GM19468 (cell line): Measurements from ENCODE around the gene BTBD7.

Experiments
- ATAC-seq: cut with Tn5 transposase; IDR thresholded peaks from one replicate; pipeline ENCODE4 v1.9.1; 2021; ENCODE audit warnings: mild to moderate bottlenecking, moderate library complexity, moderate number of reproducible peaks; ENCODE audit not compliant: unreplicated experiment; ENCODE audit errors: extremely low read depth

BTBD7 gene

GRCh38 chr14:93305725-93306418, 27.0 kb downstream of the BTBD7 start:
- no peak for ATAC-seq

GRCh38 chr14:93304771-93305170, 28.1 kb downstream of the BTBD7 start:
- no peak for ATAC-seq

GRCh38 chr14:93303659-93304058, 29.2 kb downstream of the BTBD7 start:
- ATAC-seq, result no peak

DNA sequence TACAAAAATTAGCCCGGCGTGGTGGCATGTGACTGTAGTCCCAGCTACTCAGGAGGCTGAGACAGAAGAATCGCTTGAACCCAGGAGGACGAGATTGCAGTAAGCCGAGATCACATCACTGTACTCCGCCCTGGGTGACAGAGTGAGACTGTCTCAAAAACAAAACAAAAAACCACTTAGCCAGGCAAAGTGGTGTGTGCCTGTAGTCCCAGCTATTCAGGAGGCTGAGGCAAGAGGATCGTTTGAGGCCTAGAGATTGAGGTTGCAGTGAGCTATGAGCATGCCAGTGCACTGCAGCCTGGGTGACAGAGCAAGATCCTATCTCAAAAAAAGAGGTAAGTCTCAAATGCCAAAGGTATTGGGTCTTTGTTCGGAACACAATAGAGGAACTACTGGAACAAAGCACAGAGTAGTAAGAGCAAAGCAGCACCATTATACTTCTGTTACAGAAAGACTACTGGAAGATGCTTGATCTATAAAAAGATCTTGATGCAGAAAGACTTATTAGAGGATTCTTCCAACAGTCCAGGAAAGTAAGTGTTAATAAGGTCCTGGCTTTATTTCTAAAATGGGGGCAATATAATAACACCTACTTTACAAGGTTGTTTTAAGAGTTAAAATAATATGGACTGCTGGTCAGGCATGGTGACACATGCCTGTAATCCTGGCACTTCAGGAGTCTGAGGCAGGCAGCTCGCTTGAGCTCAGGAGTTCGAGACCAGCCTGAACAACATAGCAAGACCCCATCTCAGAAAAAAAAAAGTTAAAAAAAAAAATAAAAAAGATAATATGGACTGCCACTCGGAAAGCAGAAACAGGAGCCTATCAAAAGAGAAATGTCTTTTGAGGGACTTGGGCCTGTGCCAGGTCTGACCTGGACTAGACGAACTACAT, 29.9 kb downstream of the BTBD7 start:
- ATAC-seq, result no peak

GRCh38 chr14:93301821-93302447, 30.9 kb downstream of the BTBD7 start:
- ATAC-seq, result no peak

DNA sequence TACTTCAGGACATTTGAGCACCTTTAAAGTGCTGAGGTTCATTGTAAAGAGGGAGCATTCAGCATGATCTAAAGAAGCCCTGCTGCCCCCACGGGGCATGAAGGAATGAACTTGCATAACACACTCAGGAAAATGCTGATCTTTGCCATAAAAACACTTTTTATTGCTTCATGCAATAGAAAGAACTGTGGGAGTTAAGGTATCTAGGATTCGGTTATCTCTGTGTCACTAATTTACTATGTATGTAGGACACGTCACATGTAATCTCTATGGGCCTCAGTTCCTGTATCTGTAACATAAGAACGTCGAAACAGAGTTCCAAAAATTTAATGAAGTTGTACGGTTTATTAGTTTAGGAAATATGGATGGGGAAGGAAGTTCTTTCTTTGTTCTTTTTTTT, 33.0 kb downstream of the BTBD7 start:
- ATAC-seq, result no peak

GRCh38 chr14:93299416-93299815, 33.4 kb downstream of the BTBD7 start:
- ATAC-seq, result no peak

GRCh38 chr14:93295541-93296220, 37.2 kb downstream of the BTBD7 start:
- no peak for ATAC-seq

- ATAC-seq, result no peak
Observed at GRCh38 chr14:93286212-93286890, 46.5 kb downstream of the BTBD7 start.

GRCh38 chr14:93285044-93285443, 47.8 kb downstream of the BTBD7 start:
- ATAC-seq, result no peak

DNA sequence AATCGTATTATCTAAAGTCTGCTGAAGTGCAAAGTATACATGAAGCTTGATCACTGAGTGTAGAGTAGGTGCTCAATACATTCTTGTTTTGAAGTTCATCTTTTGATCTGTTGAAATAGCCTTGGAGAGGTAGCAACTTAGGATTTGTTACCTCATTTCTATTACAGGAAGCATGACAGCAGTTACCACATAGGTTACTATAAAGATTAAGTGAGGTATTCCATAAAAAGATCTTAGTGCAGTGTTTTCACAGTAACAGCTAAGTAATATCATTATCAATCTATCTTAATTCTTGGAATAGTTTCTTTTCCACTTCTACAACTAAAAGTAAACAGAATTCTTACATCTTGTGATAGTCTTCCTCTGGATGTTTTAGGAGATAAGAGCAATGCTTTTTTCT, 50.9 kb downstream of the BTBD7 start:
- no peak for ATAC-seq

DNA sequence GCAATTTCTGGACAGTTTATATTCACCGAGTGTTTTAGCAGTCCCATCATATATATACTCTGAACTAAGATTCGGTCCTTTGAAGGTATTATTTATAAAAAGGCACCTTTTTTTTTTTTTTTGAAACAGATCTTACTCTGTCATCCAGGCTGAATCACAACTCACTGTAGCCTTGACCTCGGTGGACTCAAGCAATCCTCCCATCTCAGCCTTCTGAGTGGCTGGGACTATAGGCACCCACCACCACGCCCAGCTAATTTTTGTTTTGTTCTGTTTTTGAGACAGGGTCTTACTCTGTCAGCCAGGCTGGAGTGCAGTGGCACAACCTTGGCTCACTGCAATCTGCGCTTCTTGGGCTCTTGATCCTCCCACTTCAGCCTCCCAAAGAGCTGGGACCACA, 52.1 kb downstream of the BTBD7 start:
- no peak for ATAC-seq

DNA sequence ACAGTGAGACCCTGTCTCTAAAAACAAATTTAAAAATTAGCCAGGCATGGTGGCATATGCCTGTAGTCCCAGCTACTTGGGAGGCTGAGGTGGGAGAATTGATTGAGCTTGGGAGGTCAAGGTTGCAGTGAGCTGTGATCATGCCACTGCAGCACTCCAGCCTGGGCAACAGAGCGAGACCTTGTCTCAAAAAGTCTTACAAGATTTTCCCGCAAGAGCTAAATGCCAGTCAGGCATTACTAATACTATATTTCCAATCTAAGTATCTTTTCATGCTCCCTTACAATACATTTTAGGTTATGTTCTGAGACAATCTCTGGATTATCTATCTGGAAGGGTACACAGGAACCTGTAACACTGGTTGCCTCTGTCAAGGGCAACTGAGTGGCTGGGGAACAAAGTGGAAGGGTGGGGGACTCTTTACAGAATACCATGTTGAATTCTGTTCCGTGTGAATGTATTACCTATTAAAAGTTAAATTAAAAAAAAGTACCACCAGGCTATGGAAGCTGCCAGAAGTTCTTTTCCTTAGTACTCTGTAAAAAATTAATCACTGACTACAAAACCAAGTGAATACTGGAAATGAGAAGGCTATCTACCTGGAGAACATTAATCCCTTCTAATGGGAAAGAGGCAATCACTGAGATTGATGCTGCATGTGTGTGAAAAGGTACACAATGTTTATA, 56.7 kb downstream of the BTBD7 start:
- ATAC-seq, result no peak

DNA sequence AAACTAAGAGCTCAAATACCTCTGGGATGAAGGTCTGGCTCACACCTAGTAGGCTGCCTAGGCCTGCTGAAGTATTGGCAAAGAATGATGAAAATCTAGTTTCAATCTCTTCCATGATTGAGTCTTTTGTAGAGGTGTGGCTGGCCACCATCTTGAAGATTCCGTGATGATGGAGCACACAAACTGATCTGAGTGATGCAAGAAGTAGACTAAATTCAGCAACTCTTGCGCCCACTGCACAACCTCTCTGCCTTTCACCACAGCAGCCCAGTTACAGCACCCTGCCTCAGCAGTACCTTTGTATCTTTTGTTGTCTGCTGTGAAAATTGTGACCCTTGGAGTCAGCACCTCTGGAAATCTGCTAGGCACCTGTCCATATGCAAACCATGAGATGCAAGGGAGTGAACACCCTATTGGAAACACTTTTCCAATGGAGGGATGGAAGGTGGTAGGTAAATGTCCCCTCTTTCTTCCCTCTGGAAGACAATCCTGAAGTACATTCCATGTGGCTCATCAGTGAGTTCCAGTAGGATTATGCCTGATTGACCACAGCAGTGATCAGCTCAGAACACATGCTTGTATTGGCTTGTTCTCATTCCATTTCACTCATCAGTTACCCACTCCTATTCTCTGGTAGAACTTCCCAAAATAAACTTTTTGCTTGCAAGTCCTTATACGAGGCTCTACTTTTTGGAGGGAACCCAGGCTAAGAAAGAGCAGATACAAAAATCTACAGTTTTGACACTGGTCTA, 58.6 kb downstream of the BTBD7 start:
- no peak for ATAC-seq

DNA sequence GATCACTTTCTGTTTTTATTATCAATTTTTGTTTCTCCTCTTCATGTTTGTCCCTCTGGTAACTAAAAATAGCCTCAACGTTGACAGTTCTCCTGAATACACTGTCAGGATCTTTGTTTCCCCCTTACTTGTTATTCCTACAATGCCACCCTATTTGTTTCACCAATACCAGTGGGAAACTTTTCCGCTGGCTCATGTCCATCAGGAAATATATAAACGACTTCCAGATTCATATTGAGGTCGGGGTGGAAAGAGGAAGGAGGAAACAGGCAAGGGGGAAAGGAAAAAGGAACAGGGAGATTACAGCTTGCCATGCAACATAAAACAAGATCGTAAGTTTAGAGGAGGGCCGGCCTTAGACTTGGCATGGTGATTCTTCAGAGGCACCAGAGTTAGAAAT, 61.7 kb downstream of the BTBD7 start:
- no peak for ATAC-seq

- no peak for ATAC-seq
Observed at GRCh38 chr14:93269341-93270068, 63.3 kb downstream of the BTBD7 start.

GRCh38 chr14:93268406-93268805, 64.4 kb downstream of the BTBD7 start:
- no peak for ATAC-seq

GRCh38 chr14:93267149-93267711, 65.6 kb downstream of the BTBD7 start:
- no peak for ATAC-seq
